Measurements from ENCODE around the gene ZC3H10.

GRCh38 chr12:56102683-56103065, 15.4 kb upstream of the ZC3H10 start:
- TF ChIP-seq POLR2A (IDR thresholded peaks at IDR 0.05) = no peak
- TF ChIP-seq CTCF (IDR thresholded peaks at IDR 0.05) = no peak
- no peak for TF ChIP-seq POLR2AphosphoS5 (IDR thresholded peaks at IDR 0.05)

All from breast epithelium (tissue), 3 donors.